Activated naive CD4-positive, alpha-beta T cell treated with Interleukin-2 at 50 U/mL for 16 hours (primary cell): ENCODE results near the gene MXRA7.
"Not testable (repeated sequence)": the region's sequence is repeated elsewhere in the genome, so short reads cannot be mapped to it uniquely, and the experiment has no call there.

Experiments used
- DNase-seq: peaks from one replicate; pipeline ENCODE4 v3.0.0-alpha.2; 2020

MXRA7 gene

GRCh38 chr17:76710863-76711611 is at the start of gene MXRA7:
Gene MXRA7, minus strand, starts transcription at chr17:76710965. Its CDS starts 19 bp downstream, at chr17:76710946.
- DNase-seq: peak; percentile 62

- DNase-seq: no peak
Measured at GRCh38 chr17:76758570-76758969, 47.8 kb upstream of the MXRA7 start.

- no peak for DNase-seq
Measured at GRCh38 chr17:76757256-76757655, 46.5 kb upstream of the MXRA7 start.

DNA sequence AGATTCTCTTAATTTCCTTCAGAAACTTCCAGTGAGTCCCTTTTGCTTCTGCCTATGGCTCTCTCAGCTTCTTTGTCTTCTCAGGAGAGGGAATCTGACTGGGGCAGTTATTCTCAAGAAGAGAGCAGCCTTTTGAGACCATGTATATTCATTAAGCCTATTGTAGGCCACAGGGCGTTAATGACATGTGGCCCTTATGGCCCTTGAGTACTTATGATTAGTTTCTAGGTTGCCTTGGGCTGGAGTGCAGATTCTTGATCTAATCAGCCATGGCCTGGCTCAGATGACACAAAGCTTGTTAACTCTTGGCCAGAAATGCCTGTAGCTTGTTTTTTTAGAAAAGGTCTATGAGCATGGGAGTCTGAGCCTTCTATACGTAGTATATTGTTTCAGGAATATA is 44.5 kb upstream of the MXRA7 start:
- DNase-seq: no peak

GRCh38 chr17:76753061-76753961 is 42.5 kb upstream of the MXRA7 start:
- peak; percentile 14 for DNase-seq

DNA sequence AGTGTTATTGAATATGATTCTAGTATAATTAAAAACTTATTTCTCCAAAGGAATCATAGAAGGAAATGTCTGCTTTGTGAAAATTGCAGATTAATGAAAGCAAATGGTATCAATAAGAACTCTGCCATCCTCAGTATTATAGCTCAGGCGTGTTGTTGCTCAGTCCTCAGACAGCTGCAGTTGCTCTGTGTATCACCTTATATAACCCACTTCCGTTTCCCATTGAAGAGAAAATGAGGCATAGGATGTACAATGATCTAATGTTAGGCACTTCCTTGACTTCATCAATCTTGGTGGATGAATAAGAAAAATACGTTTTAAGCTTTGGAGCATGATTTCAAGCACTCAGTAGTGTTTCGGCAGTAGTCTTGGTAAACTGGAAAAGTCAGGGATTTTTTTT is 41.2 kb upstream of the MXRA7 start:
- DNase-seq: no peak

DNA sequence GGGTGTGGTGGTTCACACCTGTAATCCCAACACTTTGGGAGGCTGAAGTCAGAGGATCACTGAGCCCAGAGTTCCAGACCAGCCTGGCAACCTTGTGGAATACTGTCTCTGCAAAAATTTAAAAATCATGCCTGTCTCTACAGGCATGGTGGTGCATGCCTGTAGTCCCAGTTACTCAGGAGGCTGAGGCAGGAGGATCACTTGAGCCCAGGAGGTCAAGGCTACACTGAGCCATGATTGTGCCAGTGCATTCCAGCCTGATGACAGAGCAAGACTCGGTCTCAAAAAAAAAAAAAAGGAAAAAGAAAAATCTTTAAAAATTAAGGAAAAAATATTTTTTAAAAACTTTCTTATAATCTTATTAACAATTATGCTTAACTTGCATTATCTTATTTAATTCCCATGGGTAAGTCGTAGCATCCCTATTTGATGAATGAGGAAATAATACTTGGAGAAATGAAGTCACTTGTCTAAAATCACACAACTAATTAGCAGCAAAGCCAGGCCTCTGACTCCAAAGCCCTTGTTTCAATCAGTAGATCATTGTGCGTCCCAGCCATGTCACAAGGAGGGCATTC is 40.7 kb upstream of the MXRA7 start:
- DNase-seq: no peak

DNA sequence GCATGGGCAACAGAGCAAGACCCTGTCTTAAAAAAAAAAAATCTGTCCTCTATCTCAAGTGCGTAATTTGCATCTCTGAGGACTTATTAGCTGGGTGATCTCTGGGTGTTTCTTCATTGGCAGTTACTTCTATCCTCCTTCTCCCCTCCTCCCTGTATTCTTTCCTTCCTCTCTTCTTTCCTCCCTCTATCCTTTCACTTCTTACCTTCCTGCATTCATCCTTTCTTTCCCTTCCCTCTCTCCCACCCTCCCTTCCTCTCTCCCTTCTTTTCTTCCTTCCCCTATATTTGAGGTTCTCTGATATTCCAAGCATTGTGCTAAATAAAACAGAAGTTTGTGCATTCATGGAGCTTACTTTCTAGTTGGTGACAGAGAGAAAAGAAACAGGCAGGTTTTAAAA is 37.9 kb upstream of the MXRA7 start:
- no peak for DNase-seq

GRCh38 chr17:76747716-76748363 is 37.1 kb upstream of the MXRA7 start:
- DNase-seq: no peak

DNA sequence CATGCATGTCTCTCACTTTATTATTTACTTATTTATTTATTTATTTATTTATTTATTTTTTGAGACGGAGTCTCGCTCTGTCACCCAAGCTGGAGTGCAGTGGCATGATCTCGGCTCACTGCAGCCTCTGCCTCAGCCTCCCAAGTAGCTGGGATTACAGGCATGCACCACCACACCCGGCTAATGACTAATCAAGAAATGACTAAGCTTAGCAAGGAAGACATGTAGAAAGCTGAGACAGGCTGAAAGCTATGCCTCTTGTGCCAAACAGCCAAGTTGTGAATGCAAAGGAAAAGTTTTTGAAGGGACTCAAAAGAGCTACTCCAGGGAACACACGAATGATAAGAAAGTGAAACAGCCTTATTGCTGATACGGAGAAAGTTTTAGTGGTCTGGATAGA is 35.0 kb upstream of the MXRA7 start:
- DNase-seq: not testable (repeated sequence)

DNA sequence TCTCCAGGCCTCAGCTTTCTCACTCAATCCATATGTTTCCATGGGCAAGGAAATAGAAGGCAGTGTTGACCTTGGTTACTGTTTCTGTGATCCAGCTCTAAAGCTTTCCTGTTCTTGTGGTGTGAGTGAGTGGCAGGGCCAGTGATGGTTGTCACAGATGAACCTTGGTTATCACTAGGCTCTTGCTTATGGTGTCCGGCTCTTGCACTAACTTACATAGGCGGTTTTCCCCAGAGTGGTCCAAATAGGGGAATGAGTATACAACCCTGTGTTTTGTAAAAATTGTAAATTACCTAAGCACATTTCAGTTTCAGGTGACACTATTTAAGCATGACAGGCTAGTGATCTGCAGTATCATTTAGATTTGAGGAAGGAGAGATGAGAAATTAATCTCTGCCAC is 34.0 kb upstream of the MXRA7 start:
- DNase-seq: no peak

DNA sequence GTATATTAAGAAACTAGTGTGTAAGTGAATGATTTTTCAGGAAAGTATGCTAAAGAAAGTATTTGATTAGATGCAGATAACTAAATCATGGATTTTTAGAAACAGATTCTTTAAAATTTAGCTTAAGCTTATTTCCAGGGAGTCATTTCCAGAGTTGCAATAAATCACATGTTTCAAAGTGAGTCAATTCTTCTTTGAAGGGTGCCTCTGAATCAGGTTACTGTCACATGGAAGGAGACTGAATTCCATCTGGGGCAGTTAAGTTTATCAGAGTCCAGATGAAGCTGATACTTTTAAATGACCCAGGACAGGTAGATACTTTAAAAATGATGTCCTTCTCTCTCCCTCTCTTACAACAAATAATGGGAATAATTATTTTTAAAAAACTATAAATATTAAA is 32.2 kb upstream of the MXRA7 start:
- no peak for DNase-seq

GRCh38 chr17:76740329-76741118 is 29.8 kb upstream of the MXRA7 start:
- no peak for DNase-seq

DNA sequence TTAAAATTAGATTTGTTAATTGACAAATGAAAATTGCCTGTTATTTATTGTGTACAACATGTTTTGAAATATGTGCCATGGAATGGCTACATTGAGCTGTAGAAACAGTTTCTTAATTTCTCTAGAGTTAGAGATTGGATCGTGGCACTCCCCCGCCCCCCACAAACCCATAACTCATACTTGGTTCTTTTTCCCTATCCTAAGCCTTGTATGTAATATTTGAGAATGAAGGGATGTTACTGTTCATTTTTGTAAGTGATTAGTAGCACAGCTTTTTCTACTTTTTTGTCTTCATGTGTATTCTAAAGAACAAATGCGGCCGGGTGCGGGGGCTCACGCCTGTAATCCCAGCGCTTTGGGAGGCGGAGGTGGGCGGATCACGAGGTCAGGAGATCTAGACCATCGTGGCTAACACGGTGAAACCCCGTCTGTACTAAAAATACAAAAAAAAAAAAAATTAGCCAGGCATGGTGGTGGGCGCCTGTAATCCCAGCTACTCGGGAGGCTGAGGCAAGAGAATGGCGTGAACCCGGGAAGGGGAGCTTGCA is 28.9 kb upstream of the MXRA7 start:
- DNase-seq: not testable (repeated sequence)

DNA sequence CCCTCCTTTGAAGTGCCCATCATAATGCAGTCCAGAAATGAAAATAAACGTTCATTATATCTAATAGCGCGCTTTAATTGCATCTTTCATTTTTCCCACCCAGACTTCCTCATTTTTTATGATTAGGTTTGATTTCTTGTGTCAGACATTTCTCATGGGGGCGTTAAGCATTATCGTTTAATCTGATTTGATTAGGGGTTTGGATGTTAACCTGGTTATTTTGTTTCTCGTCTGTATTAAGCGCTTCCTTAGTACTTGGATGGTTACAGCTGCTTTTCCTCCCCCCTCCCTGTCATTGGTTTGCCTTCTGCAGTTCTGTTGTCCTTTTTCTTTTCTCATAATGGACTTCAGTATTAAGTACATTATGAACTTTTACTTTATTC is 27.7 kb upstream of the MXRA7 start:
- no peak for DNase-seq

GRCh38 chr17:76737676-76738467 is 27.1 kb upstream of the MXRA7 start, which contains the start of gene MFSD11:
Gene MFSD11, plus strand, starts transcription at chr17:76738119. Its CDS starts 234 bp downstream, at chr17:76738353.
- peak; percentile 93 for DNase-seq

- DNase-seq: peak; percentile 99
Measured at GRCh38 chr17:76737082-76737675, 26.4 kb upstream of the MXRA7 start, which contains the start of gene SRSF2. Gene SRSF2, minus strand, starts transcription at chr17:76737331. Its CDS starts 171 bp downstream, at chr17:76737160.

DNA sequence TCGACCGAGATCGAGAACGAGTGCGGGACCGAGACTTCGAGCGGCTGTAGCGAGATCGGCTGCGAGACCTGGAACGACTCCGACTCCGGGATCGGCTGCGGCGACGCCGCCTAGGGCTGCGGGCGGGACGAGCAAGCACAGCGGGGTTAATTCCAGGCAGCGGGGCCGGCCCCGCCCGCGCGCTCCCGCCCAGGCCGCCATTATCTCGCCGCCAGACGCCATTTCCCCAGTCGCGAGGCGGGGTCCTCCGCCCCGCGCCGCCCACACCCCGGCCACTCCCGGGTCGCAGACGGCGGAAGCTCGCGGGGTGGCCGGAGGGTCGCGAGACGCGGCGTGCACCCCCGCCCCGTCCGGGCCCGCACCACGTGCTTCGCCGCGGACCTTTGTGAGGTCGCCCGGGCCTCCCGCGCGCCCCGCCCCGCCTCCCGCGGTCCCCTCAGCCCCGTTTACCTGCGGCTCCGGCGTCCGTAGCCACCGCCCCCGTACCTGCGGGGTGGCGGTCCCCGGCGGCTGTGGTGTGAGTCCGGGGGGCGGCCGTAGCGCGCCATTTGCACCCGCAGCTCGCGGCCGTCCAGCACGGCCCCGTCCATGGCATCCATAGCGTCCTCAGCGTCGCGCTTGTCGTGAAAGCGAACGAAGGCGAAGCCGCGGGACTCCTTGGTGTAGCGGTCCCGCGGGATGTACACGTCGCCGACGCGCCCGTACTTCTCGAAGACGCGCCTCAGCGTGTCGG is 25.8 kb upstream of the MXRA7 start:
- peak; percentile 72 for DNase-seq

DNA sequence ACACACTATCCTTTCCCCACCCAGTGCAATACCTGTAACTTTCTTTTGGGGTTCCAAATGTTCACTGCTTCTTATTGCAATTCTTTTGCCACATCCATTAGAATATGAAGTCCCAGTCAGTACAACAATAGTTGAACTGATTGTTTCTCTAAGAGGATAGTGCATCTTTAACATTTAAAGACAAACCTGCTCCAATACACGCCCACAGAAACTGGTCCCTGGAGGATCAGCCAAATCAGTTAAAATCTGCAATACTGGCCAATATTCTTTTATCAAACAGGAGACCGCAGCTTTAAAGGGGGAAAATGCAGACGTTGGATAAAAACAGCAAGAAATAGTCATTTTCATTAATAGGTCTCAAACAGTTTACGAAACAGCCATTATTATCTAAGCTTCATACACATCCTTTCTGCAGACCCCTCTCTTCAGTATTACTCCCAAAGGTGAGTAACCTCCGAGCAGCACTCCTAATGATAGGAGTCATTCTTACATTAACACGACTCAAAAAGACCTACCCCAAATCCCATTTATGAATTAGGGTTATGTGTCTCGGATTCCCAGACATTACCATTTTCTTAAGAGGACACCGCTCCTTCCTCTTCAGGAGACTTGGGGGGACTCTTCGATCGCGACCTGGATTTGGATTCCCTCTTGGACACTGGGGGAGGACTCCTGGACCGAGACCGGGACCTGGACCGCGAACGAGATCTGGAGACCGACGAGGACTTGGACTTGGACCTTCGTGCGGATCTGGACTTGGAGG is 25.0 kb upstream of the MXRA7 start:
- no peak for DNase-seq
